Endothelial cell of umbilical vein (primary cell): Measurements from ENCODE around the gene SLC25A21. TPM values are rescaled to one million over a fixed set of nuclear protein-coding genes. Genes with fewer than 3 reads are reported as not detected.

Source experiments
- BruUV-seq: library from RNA; stranded (reverse); fragments of 400-500 nt; replicated peaks from 2 replicates; lab custom pipeline; 2021; lab: Mats Ljungman, UMichigan
- CTCF ChIA-PET: fragments of 300-600, 350-600 bp; sonication (Branson Sonifier 250); formaldehyde crosslinking; loops from one replicate; lab custom pipeline; 2021; ENCODE audit warnings: antibody characterized with exemption, inconsistent platforms; lab: Charles Lee
- POLR2A ChIA-PET: fragments of 300-600, 350-600 bp; sonication (Branson Sonifier 250); formaldehyde crosslinking; loops from one replicate; lab custom pipeline; 2021; ENCODE audit warnings: antibody characterized with exemption, inconsistent platforms; lab: Charles Lee
- DNase-seq: peaks from one replicate; pipeline ENCODE4 v3.0.0-alpha.2; 2011; ENCODE audit warnings: low read depth, low spot score
- FAIRE-seq: peaks from 2 replicates; lab custom pipeline; 2011; peaks lifted over from hg19 to GRCh38; lab: Jason Lieb, UNC
- H2AFZ ChIP-seq: 2 replicates; pipeline ENCODE4 v1.6.0; 2012; ENCODE audit warnings: low read depth, low read length, control low read depth, inconsistent platforms
- H3K27ac ChIP-seq: 2 replicates; pipeline ENCODE4 v1.5.1; 2011; ENCODE audit warnings: low read depth, mild to moderate bottlenecking, control low read depth, low read length, moderate library complexity; ENCODE audit not compliant: insufficient read depth
- H3K27me3 ChIP-seq, 2 experiments: 2 replicates each; pipeline versions ENCODE4 v1.6.0 to v1.6.1; 2011; ENCODE audit warnings: low read length in 2 of 2, mixed read lengths in 1 of 2; ENCODE audit not compliant: control insufficient read depth in 2 of 2, insufficient read depth in 2 of 2
- H3K36me3 ChIP-seq, 2 experiments: 2 replicates in 1 of 2; 3 replicates in 1 of 2; pipeline ENCODE4 v1.5.1; 2011; ENCODE audit warnings: low read length in 2 of 2, mild to moderate bottlenecking in 1 of 2, moderate library complexity in 1 of 2; ENCODE audit not compliant: control insufficient read depth in 2 of 2, insufficient read depth in 2 of 2; ENCODE audit errors: extremely low read depth in 1 of 2
- H3K4me1 ChIP-seq: 3 replicates; pipeline ENCODE4 v1.5.1; 2011; ENCODE audit warnings: mild to moderate bottlenecking, low read length; ENCODE audit not compliant: control insufficient read depth, insufficient read depth; ENCODE audit errors: extremely low read depth
- H3K4me2 ChIP-seq: 2 replicates; pipeline ENCODE4 v1.6.1; 2011; ENCODE audit warnings: low read length, control low read depth, mixed read lengths; ENCODE audit not compliant: insufficient read depth
- H3K4me3 ChIP-seq, 3 experiments: fragments of 200-600 bp in 1 of 3; sonication (generic), shearing (Covaris generic) in 1 of 3; replicated peaks in 1 of 3; 2 replicates each; pipeline ENCODE4 v1.5.1; 2011 to 2016; ENCODE audit warnings: control low read depth in 3 of 3, low read length in 3 of 3, mild to moderate bottlenecking in 2 of 3, inconsistent platforms in 1 of 3, low read depth in 1 of 3, moderate library complexity in 1 of 3; ENCODE audit not compliant: insufficient read depth in 1 of 3
- H3K79me2 ChIP-seq: 2 replicates; pipeline ENCODE4 v1.6.0; 2012; ENCODE audit warnings: low read length, inconsistent platforms; ENCODE audit not compliant: control insufficient read depth, insufficient read depth
- H3K9ac ChIP-seq: replicated peaks from 2 replicates; pipeline ENCODE3; 2011; ENCODE audit warnings: low read length, control low read depth; ENCODE audit not compliant: insufficient read depth; ENCODE audit errors: extremely low read depth
- H3K9me1 ChIP-seq: replicated peaks from 3 replicates; pipeline ENCODE4 v1.6.0; 2011; ENCODE audit warnings: mild to moderate bottlenecking, low read length; ENCODE audit not compliant: control insufficient read depth, insufficient read depth; ENCODE audit errors: extremely low read depth
- H3K9me3 ChIP-seq: replicated peaks from 2 replicates; pipeline ENCODE4 v1.5.1; 2012; ENCODE audit warnings: low read length, inconsistent platforms; ENCODE audit not compliant: control insufficient read depth, insufficient read depth
- H4K20me1 ChIP-seq: replicated peaks from 2 replicates; pipeline ENCODE3; 2011; ENCODE audit warnings: mild to moderate bottlenecking, low read length; ENCODE audit not compliant: control insufficient read depth, insufficient read depth; ENCODE audit errors: extremely low read depth
- EZH2 ChIP-seq: IDR thresholded peaks from 2 replicates; pipeline ENCODE4 v1.6.1; 2012; ENCODE audit warnings: borderline replicate concordance, low read depth, mild to moderate bottlenecking, moderate library complexity, low read length, inconsistent platforms; ENCODE audit not compliant: severe bottlenecking
- FOS ChIP-seq: IDR thresholded peaks from 2 replicates; pipeline ENCODE4 v1.6.1; 2011; ENCODE audit warnings: mild to moderate bottlenecking, low read length, moderate library complexity, borderline replicate concordance; ENCODE audit not compliant: insufficient read depth
- GATA2 ChIP-seq: IDR thresholded peaks from 2 replicates; pipeline ENCODE4 v1.7.0; 2011; ENCODE audit warnings: low read depth, mild to moderate bottlenecking, moderate library complexity, mixed read lengths, low read length; ENCODE audit not compliant: insufficient read length, insufficient read depth
- JUN ChIP-seq: IDR thresholded peaks from 2 replicates; pipeline ENCODE4 v1.6.1; 2011; ENCODE audit warnings: borderline replicate concordance, low read depth; ENCODE audit not compliant: insufficient read length, insufficient read depth
- MYC ChIP-seq: IDR thresholded peaks from one replicate; pipeline ENCODE4 v1.6.1; 2011; ENCODE audit warnings: mild to moderate bottlenecking, low read depth, low read length
- POLR2A ChIP-seq: IDR thresholded peaks from 2 replicates; pipeline ENCODE4 v1.6.1; 2012; ENCODE audit warnings: low read depth, mild to moderate bottlenecking, control low read depth, low read length
- POLR2AphosphoS5 ChIP-seq: IDR thresholded peaks from 2 replicates; pipeline ENCODE4 v1.6.1; 2012; ENCODE audit warnings: low read depth, mild to moderate bottlenecking, control low read depth, low read length, moderate library complexity; ENCODE audit not compliant: insufficient read depth
- dilution Hi-C: fragments of 300-500 bp; cut with MboI; formaldehyde crosslinking; loops from one replicate; pipeline ENCODE4 v1.15.0; 2019; ENCODE audit warnings: low sequenced_read_pairs; ENCODE audit not compliant: extremely low pct_ligation_motif_present
- intact Hi-C: fragments of 100-400 bp; cut with micrococcal nuclease; formaldehyde crosslinking; loops from one replicate; pipeline ENCODE4 v1.10.0; 2022
- polyA plus RNA-seq, 4 experiments: library from polyadenylated mRNA; depleted of rRNA in 3 of 4; stranded (reverse) in 3 of 4; unstranded in 1 of 4; fragments of >200 nt; gene quantifications; 2 replicates each; pipeline versions ENCODE4 v1.2.1 to v1.2.3, GENCODE V29; 2011 to 2012; ENCODE audit warnings: missing spikeins in 1 of 4
- total RNA-seq: library from RNA; stranded (reverse); gene quantifications from 2 replicates; pipeline ENCODE4 v1.2.3, GENCODE V29; 2021
- TF ChIP-seq, protein P1 (sequence below), 2 donors: IDR thresholded peaks; 1 replicate in 1 of 2; 2 replicates in 1 of 2; pipeline ENCODE4 v1.5.1; 2011; ENCODE audit warnings: low read length in 2 of 2, mild to moderate bottlenecking in 2 of 2, moderate library complexity in 2 of 2, control low read depth in 1 of 2, inconsistent platforms in 1 of 2, low read depth in 1 of 2; ENCODE audit not compliant: insufficient read depth in 1 of 2; ENCODE audit errors: extremely low read depth in 1 of 2
- TF ChIP-seq, protein P2 (sequence below): IDR thresholded peaks from 2 replicates; pipeline ENCODE4 v1.6.1; 2011; ENCODE audit not compliant: insufficient read depth, insufficient read length

SLC25A21 gene
- total and polyA plus RNA-seq, 2 donors (not counting 3 experiments of a cell fraction or from before 2014, with no cell fraction given): 0.98 to 1.4 TPM

DNA sequence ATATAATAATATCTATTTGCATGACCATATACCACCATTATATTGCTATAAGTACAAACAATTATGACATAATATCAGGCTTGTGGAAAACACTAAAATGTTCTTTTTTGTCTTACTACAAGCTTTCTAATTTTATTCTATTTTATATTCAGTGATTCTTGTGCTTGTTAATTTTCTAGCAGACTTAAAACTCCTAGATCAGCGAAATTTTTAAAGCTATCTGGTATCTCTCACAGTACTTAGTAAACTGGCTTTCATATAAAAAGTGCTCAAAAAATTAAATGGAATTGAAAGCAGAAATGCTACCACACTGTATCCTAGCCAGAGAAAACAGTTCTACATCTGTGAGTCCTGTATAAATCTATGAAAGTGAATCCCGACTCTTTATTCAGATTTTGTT is 405.4 kb downstream of the SLC25A21 start:
- DNase-seq: no peak
- H3K9ac ChIP-seq: no peak overlapping the region
- ChIA-PET CTCF (no interaction called here), POLR2A (no interaction called here)
- no peaks in the 10 kb centered on the region for H3K79me2 ChIP-seq
- no peaks in the 10 kb centered on the region for H3K4me1 ChIP-seq
- H3K27me3 ChIP-seq: no peaks in the 10 kb centered on the region
- H3K27ac ChIP-seq: no peak overlapping the region
- H3K36me3 ChIP-seq: no peaks in the 10 kb centered on the region
- intact Hi-C loops: no loop called here
- no TSS peak for BruUV-seq
- no peaks in the 10 kb centered on the region for H3K9me1 ChIP-seq
- no peak overlapping the region for H3K4me3 ChIP-seq
- no peak overlapping the region for H2AFZ ChIP-seq
- H3K9me3 ChIP-seq: no peaks in the 10 kb centered on the region
- dilution Hi-C loops: no loop called here
- no peak for FAIRE-seq
- TF ChIP-seq GATA2: no peak
- no peak for TF ChIP-seq FOS
- TF ChIP-seq POLR2A: no peak
- no peak for TF ChIP-seq MYC
- TF ChIP-seq, protein P1, sequence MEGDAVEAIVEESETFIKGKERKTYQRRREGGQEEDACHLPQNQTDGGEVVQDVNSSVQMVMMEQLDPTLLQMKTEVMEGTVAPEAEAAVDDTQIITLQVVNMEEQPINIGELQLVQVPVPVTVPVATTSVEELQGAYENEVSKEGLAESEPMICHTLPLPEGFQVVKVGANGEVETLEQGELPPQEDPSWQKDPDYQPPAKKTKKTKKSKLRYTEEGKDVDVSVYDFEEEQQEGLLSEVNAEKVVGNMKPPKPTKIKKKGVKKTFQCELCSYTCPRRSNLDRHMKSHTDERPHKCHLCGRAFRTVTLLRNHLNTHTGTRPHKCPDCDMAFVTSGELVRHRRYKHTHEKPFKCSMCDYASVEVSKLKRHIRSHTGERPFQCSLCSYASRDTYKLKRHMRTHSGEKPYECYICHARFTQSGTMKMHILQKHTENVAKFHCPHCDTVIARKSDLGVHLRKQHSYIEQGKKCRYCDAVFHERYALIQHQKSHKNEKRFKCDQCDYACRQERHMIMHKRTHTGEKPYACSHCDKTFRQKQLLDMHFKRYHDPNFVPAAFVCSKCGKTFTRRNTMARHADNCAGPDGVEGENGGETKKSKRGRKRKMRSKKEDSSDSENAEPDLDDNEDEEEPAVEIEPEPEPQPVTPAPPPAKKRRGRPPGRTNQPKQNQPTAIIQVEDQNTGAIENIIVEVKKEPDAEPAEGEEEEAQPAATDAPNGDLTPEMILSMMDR (IDR thresholded peaks at IDR 0.05; ENCODE audit: extremely low read depth in 1 of 2, insufficient read depth in 1 of 2, low read depth in 1 of 2, low read length in 2 of 2): no peak
- no peak for TF ChIP-seq JUN
- TF ChIP-seq, protein P2, sequence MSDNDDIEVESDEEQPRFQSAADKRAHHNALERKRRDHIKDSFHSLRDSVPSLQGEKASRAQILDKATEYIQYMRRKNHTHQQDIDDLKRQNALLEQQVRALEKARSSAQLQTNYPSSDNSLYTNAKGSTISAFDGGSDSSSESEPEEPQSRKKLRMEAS: no peak
- no peak for TF ChIP-seq POLR2AphosphoS5
- TF ChIP-seq EZH2: no peak
- no peak overlapping the region for H3K4me2 ChIP-seq
- H4K20me1 ChIP-seq: no peaks in the 10 kb centered on the region
